Measurements from ENCODE around the gene MPP1. TPM values are rescaled to one million over a fixed set of nuclear protein-coding genes. Genes with fewer than 3 reads are reported as not detected.
"Not testable (repeated sequence)": the region's sequence is repeated elsewhere in the genome, so short reads cannot be mapped to it uniquely, and the experiment has no call there.

Gene MPP1
- polyA plus RNA-seq, 1 of the 3 experiments (the other 2 are of a cell fraction) = 13.3 TPM

DNA sequence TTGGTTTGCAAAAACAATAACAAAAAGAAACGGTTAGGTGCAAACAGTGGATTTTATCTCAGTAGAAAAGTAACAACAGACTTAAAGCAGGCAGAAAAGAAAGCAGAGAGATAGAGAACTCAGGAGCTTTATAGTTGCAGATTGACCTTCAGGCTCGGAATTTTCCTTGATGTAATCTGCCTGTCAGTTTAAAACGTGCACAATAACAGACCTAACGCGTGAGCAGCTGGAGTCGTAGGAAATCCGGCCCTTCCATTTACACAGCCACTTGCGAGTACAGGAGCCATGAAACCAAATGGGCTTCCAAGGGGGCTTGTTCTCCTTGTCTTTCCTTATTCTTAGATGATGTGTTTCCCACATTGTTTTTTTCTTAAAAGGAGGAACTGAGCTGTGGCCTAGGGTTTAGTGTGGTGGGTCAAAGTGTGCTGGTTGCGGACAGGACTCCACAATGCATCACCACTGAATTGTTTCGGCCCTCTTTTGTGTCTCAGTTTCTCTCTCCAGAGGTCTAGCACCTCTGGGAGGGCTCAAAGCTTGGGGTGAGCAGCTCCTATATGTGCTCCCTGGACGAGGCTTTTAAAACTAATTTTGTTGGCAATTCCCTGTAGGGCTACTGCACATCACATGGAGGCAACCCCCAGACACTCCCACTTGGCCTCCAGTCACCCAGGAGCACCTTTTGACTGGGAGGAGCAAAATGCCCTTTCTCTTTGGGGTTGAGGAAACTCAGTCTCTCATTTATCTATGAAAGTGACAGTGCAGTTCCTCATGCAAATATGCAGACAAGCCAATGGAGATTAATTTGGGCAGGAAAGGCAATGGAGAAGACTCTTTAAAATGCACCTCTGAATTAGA, 13.9 kb upstream of the MPP1 start:
- Histone ChIP-seq H3K4me2 (no peak overlapping the region), H3K27ac (ENCODE audit: low read depth in 2 of 2, low read length in 1 of 2) (no peak overlapping the region), H3K4me3 (ENCODE audit: low read depth in 2 of 2, low read length in 1 of 2) (no peak overlapping the region), H3F3A (replicated peaks; ENCODE audit: insufficient read depth) (no peaks in the 10 kb centered on the region), H3K79me2 (ENCODE audit: insufficient read depth) (no peaks in the 10 kb centered on the region), H3K27me3 (ENCODE audit: insufficient read depth) (no peaks in the 10 kb centered on the region; the same call in 1 of the 2 replicates), H3K36me3 (replicated peaks in 1 of 2; ENCODE audit: control insufficient read depth in 1 of 2, insufficient read depth in 2 of 2, low read length in 1 of 2) (no peaks in the 10 kb centered on the region), H3K9ac (no peak overlapping the region), H3K9me2 (no peaks in the 10 kb centered on the region), H2AFZ (ENCODE audit: low read depth) (no peak overlapping the region), H3K4me1 (ENCODE audit: control insufficient read depth in 1 of 2, insufficient read depth in 2 of 2, low read depth in 1 of 2, low read length in 1 of 2) (no peaks in the 10 kb centered on the region), H3K9me3 (no peaks in the 10 kb centered on the region; the same call in 1 of the 2 replicates), H4K20me1 (ENCODE audit: insufficient read depth) (no peaks in the 10 kb centered on the region)
- DNase-seq = no peak
- POLR2A ChIA-PET = no interaction called here
- 27% methylated on average over 11 of the region's 11 CpGs for WGBS (ENCODE audit: low lambda C conversion rate)
- TF ChIP-seq FOXM1 (IDR thresholded peaks at IDR 0.05; ENCODE audit: low read depth) = no peak
- no peak for TF ChIP-seq SIN3A (IDR thresholded peaks at IDR 0.05; ENCODE audit: borderline replicate concordance, low read depth, low read length)
- no peak for TF ChIP-seq EZH2phosphoT487 (IDR thresholded peaks at IDR 0.05; ENCODE audit: borderline replicate concordance, low read depth)
- TF ChIP-seq TAF1 (IDR thresholded peaks at IDR 0.05; ENCODE audit: borderline replicate concordance, low read depth, low read length) = no peak
- TF ChIP-seq, protein P1, sequence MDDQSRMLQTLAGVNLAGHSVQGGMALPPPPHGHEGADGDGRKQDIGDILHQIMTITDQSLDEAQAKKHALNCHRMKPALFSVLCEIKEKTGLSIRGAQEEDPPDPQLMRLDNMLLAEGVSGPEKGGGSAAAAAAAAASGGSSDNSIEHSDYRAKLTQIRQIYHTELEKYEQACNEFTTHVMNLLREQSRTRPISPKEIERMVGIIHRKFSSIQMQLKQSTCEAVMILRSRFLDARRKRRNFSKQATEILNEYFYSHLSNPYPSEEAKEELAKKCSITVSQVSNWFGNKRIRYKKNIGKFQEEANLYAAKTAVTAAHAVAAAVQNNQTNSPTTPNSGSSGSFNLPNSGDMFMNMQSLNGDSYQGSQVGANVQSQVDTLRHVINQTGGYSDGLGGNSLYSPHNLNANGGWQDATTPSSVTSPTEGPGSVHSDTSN (IDR thresholded peaks at IDR 0.05) = no peak
- TF ChIP-seq, protein P2, sequence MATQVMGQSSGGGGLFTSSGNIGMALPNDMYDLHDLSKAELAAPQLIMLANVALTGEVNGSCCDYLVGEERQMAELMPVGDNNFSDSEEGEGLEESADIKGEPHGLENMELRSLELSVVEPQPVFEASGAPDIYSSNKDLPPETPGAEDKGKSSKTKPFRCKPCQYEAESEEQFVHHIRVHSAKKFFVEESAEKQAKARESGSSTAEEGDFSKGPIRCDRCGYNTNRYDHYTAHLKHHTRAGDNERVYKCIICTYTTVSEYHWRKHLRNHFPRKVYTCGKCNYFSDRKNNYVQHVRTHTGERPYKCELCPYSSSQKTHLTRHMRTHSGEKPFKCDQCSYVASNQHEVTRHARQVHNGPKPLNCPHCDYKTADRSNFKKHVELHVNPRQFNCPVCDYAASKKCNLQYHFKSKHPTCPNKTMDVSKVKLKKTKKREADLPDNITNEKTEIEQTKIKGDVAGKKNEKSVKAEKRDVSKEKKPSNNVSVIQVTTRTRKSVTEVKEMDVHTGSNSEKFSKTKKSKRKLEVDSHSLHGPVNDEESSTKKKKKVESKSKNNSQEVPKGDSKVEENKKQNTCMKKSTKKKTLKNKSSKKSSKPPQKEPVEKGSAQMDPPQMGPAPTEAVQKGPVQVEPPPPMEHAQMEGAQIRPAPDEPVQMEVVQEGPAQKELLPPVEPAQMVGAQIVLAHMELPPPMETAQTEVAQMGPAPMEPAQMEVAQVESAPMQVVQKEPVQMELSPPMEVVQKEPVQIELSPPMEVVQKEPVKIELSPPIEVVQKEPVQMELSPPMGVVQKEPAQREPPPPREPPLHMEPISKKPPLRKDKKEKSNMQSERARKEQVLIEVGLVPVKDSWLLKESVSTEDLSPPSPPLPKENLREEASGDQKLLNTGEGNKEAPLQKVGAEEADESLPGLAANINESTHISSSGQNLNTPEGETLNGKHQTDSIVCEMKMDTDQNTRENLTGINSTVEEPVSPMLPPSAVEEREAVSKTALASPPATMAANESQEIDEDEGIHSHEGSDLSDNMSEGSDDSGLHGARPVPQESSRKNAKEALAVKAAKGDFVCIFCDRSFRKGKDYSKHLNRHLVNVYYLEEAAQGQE (IDR thresholded peaks at IDR 0.05; ENCODE audit: low read depth, low read length) = no peak
- TF ChIP-seq GABPA (IDR thresholded peaks at IDR 0.05; ENCODE audit: low read depth) = no peak
- TF ChIP-seq, protein P3, sequence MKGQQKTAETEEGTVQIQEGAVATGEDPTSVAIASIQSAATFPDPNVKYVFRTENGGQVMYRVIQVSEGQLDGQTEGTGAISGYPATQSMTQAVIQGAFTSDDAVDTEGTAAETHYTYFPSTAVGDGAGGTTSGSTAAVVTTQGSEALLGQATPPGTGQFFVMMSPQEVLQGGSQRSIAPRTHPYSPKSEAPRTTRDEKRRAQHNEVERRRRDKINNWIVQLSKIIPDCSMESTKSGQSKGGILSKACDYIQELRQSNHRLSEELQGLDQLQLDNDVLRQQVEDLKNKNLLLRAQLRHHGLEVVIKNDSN (IDR thresholded peaks at IDR 0.05; ENCODE audit: borderline replicate concordance, low read depth) = no peak
- TF ChIP-seq CHD2 (IDR thresholded peaks at IDR 0.05; ENCODE audit: low read length, partially characterized antibody) = no peak
- no peak for TF ChIP-seq FOSL2 (IDR thresholded peaks at IDR 0.05; ENCODE audit: borderline replicate concordance, low read depth)
- no peak for TF ChIP-seq NFIC (IDR thresholded peaks at IDR 0.05; ENCODE audit: borderline replicate concordance)
- TF ChIP-seq, protein P4, sequence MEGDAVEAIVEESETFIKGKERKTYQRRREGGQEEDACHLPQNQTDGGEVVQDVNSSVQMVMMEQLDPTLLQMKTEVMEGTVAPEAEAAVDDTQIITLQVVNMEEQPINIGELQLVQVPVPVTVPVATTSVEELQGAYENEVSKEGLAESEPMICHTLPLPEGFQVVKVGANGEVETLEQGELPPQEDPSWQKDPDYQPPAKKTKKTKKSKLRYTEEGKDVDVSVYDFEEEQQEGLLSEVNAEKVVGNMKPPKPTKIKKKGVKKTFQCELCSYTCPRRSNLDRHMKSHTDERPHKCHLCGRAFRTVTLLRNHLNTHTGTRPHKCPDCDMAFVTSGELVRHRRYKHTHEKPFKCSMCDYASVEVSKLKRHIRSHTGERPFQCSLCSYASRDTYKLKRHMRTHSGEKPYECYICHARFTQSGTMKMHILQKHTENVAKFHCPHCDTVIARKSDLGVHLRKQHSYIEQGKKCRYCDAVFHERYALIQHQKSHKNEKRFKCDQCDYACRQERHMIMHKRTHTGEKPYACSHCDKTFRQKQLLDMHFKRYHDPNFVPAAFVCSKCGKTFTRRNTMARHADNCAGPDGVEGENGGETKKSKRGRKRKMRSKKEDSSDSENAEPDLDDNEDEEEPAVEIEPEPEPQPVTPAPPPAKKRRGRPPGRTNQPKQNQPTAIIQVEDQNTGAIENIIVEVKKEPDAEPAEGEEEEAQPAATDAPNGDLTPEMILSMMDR (IDR thresholded peaks at IDR 0.05) = no peak
- CTCF ChIA-PET = interaction anchor here (0.7 to 1.5 kb wide), 2 partner anchors 11 to 21 kb away, joined by 3 read pairs; no protein-coding TSS in a partner anchor

DNA sequence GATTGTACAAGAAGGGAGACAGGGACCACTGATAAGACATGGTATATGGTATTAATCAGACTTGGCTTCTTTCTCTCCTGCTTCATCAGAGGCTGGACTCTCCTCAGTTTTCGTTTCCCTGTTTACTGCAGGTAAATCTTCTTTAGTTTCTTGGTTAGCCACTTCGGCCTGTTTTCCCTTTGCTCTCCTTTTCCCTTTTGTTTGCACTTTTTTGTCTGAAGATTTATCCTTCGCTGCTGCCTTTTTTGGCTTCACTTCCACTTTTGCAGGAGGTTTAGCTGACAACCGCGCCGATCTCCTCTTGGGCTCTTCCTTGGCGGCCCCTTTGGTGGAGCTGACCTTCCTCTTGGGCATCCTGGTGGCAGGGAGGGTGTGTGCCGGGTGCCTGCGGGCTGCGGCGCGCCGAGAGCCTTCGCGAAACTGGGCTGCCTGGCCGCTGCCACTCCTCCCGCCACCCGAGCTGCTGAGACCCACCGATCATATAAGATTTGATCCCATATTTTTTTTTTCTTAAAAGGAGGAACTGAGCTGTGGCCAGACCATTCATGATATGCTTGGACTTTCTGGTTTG, 11.8 kb upstream of the MPP1 start:
- H2AFZ ChIP-seq (ENCODE audit: low read depth); H3K9me2 ChIP-seq; H3K4me1 ChIP-seq (ENCODE audit: control insufficient read depth in 1 of 2, insufficient read depth in 2 of 2, low read depth in 1 of 2, low read length in 1 of 2); H3K79me2 ChIP-seq (ENCODE audit: insufficient read depth); H3K9me3 ChIP-seq; H3K9ac ChIP-seq; H3F3A ChIP-seq (replicated peaks; ENCODE audit: insufficient read depth); H4K20me1 ChIP-seq (ENCODE audit: insufficient read depth); DNase-seq; H3K36me3 ChIP-seq (replicated peaks in 1 of 2; ENCODE audit: control insufficient read depth in 1 of 2, insufficient read depth in 2 of 2, low read length in 1 of 2); H3K4me3 ChIP-seq (ENCODE audit: low read depth in 2 of 2, low read length in 1 of 2); H3K4me2 ChIP-seq; H3K27ac ChIP-seq (ENCODE audit: low read depth in 2 of 2, low read length in 1 of 2); POLR2A ChIA-PET; H3K27me3 ChIP-seq (ENCODE audit: insufficient read depth); CTCF ChIA-PET: not testable (repeated sequence)
- WGBS (ENCODE audit: low lambda C conversion rate) = 49% methylated on average over 19 of the region's 19 CpGs

DNA sequence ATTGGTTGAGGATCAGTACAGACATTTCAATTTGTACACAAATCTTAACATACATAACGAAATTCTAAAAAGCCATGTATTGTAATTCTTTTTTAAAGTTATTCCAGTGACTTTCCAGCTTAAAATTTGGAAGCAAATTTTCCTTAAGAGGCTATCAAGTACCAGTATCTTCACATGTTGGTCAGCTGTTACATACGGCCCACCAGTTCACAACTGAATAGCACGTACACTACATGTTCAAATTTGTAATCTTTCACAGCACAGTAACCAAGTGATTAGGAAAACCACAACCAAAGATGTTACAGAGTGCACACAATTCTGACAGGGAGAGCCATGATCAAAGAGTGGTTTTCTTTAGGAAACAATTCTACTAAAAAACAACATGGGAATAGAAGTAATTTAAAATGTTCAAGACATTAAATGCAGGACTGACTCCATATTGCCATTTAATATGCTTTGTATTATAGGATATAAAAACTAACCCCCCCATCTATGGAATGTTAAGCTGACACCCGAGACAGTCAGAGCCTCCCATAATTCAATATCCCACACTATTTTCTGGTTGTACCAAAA, 11.1 kb upstream of the MPP1 start:
- DNase-seq; H3K9me2 ChIP-seq; POLR2A ChIA-PET; H3K9ac ChIP-seq; H3K4me3 ChIP-seq (ENCODE audit: low read depth in 2 of 2, low read length in 1 of 2); H3K79me2 ChIP-seq (ENCODE audit: insufficient read depth); H3K36me3 ChIP-seq (replicated peaks in 1 of 2; ENCODE audit: control insufficient read depth in 1 of 2, insufficient read depth in 2 of 2, low read length in 1 of 2); H3K4me2 ChIP-seq; H2AFZ ChIP-seq (ENCODE audit: low read depth); H3K27me3 ChIP-seq (ENCODE audit: insufficient read depth); H3K27ac ChIP-seq (ENCODE audit: low read depth in 2 of 2, low read length in 1 of 2); H4K20me1 ChIP-seq (ENCODE audit: insufficient read depth); CTCF ChIA-PET; H3K9me3 ChIP-seq; H3K4me1 ChIP-seq (ENCODE audit: control insufficient read depth in 1 of 2, insufficient read depth in 2 of 2, low read depth in 1 of 2, low read length in 1 of 2); H3F3A ChIP-seq (replicated peaks; ENCODE audit: insufficient read depth): not testable (repeated sequence)
- 24% methylated on average over 4 of the region's 4 CpGs for WGBS (ENCODE audit: low lambda C conversion rate)

Data from SK-N-SH (cell line).